Kidney (tissue), 14 donors: ENCODE measurements around the gene LY6G6F. TPM values are rescaled to one million over a fixed set of nuclear protein-coding genes. Genes with fewer than 3 reads are reported as not detected.

Source experiments
- DNase-seq, 5 donors: peaks; one replicate each; pipeline ENCODE4 v3.0.0-alpha.2; 2013 to 2020
- FAIRE-seq: peaks from 2 replicates; lab custom pipeline; 2012; peaks lifted over from hg19 to GRCh38; lab: Jason Lieb, UNC
- H3K27ac ChIP-seq, 2 donors: one replicate each; pipeline ENCODE4 v1.7.0; 2013; ENCODE audit warnings: low read depth in 2 of 2, low read length in 2 of 2, inconsistent platforms in 1 of 2
- H3K27me3 ChIP-seq: one replicate; pipeline ENCODE4 v1.7.1; 2013; ENCODE audit warnings: low read length, inconsistent platforms; ENCODE audit not compliant: control insufficient read depth, insufficient read depth
- H3K36me3 ChIP-seq, 3 donors: one replicate each; pipeline versions ENCODE4 v1.7.0 to v1.7.1; 2013; ENCODE audit warnings: low read length in 3 of 3, control low read depth in 1 of 3, inconsistent platforms in 1 of 3; ENCODE audit not compliant: insufficient read depth in 3 of 3, control insufficient read depth in 2 of 3
- H3K4me1 ChIP-seq, 3 donors: one replicate each; pipeline versions ENCODE4 v1.7.0 to v1.7.1; 2013; ENCODE audit warnings: low read length in 3 of 3, inconsistent platforms in 1 of 3, low read depth in 1 of 3; ENCODE audit not compliant: control insufficient read depth in 2 of 3, insufficient read depth in 2 of 3
- H3K4me3 ChIP-seq, 3 donors: one replicate each; pipeline versions ENCODE4 v1.7.0 to v1.8.1; 2013; ENCODE audit warnings: low read length in 3 of 3, control low read depth in 1 of 3, inconsistent platforms in 1 of 3
- H3K9ac ChIP-seq, 3 donors: one replicate each; pipeline versions ENCODE4 v1.7.0 to v1.7.1; 2013; ENCODE audit warnings: low read length in 3 of 3, control low read depth in 1 of 3, inconsistent platforms in 1 of 3
- H3K9me3 ChIP-seq, 3 donors: one replicate each; pipeline versions ENCODE4 v1.7.0 to v1.7.1; 2013; ENCODE audit warnings: low read length in 3 of 3, control low read depth in 1 of 3, inconsistent platforms in 1 of 3; ENCODE audit not compliant: control insufficient read depth in 2 of 3, insufficient read depth in 1 of 3
- intact Hi-C: fragments of 100-400 bp; cut with DNase I; formaldehyde crosslinking; loops from one replicate; pipeline ENCODE4 v1.11.1; 2022
- polyA plus RNA-seq: library from polyadenylated mRNA; stranded (reverse); fragments of 350-450 nt; fragmentation: Illumina TruSeq; extraction: RNeasy Lipid Tissue Mini Kit (QIAGEN cat#74804); gene quantifications from one replicate; pipeline ENCODE4 v1.2.3, GENCODE V29; 2014; ENCODE audit warnings: low read depth, low replicate concordance; ENCODE audit not compliant: insufficient read depth
- total RNA-seq: library from RNA; stranded (reverse); fragmentation: NEBNext Ultra II Directional; extraction: Animal tissue kit (Norgen Biotek cat#: 25700); gene quantifications from one replicate; pipeline ENCODE4 v1.2.1, GENCODE V29; 2021
- TF ChIP-seq, protein P1 (sequence below): IDR thresholded peaks from 3 replicates; pipeline ENCODE4 v1.5.1; 2012; ENCODE audit warnings: mild to moderate bottlenecking, moderate library complexity, borderline replicate concordance; ENCODE audit not compliant: insufficient read depth; ENCODE audit errors: extremely low read depth
- donor health status: control.
- donor health status: control.
- donor health status: control.
- donor health status: control.
- donor health status: control.
- donor health status: DM: yes; HTN: yes; CAD: no.
- donor health status: Normal renal cell carcinoma (clear cell type).

LY6G6F gene
- total and polyA plus RNA-seq, 2 donors from 2014 or later, result not detected

DNA sequence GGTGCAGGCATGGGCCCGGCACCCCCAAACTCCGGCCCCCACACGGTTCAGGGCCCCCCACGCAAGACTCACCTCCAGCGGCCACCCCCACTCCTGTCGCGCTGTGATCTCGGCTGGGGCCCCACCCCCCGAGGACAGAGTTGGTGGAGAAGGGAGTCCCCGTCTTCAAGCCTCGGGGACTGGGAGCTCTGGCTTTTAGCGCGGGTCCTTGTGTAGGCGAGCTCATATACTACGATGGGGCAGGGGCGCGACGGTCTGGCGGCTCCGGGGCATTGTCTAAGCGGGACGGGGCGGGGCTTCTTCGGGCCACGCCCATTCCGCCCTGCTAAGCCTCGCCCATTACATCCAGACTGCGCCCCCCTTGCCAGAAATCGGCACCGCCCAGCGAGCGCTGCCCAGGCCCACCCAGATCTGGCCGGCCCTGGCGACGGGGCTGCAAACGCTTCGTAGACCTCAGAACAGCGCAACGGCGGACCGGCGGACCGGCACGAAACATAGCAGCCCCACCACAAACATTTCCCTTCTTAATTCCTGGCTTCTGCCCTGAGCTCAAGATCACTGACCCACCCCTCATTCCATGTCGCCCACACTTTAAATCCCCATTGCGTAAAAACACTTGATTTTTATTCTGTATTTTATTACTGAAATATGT is 23.4 kb downstream of the LY6G6F start:
- intact Hi-C loops, result no loop called here
- H3K27ac ChIP-seq, result peak overlapping the region; percentile 99
- H3K27me3 ChIP-seq, result no peaks in the 10 kb centered on the region
- H3K36me3 ChIP-seq, result peaks cover 7 to 52% (median 26%) of the 10 kb centered on the region in 3 donors
- TF ChIP-seq, protein P1, sequence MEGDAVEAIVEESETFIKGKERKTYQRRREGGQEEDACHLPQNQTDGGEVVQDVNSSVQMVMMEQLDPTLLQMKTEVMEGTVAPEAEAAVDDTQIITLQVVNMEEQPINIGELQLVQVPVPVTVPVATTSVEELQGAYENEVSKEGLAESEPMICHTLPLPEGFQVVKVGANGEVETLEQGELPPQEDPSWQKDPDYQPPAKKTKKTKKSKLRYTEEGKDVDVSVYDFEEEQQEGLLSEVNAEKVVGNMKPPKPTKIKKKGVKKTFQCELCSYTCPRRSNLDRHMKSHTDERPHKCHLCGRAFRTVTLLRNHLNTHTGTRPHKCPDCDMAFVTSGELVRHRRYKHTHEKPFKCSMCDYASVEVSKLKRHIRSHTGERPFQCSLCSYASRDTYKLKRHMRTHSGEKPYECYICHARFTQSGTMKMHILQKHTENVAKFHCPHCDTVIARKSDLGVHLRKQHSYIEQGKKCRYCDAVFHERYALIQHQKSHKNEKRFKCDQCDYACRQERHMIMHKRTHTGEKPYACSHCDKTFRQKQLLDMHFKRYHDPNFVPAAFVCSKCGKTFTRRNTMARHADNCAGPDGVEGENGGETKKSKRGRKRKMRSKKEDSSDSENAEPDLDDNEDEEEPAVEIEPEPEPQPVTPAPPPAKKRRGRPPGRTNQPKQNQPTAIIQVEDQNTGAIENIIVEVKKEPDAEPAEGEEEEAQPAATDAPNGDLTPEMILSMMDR, result no peak
- H3K9ac ChIP-seq, result peak overlapping the region; percentile 42 to 98 (median 92)
- no peaks in the 10 kb centered on the region for H3K9me3 ChIP-seq
- H3K4me3 ChIP-seq, result peak overlapping the region; percentile 94 to 98 (median 95)
- DNase-seq (peak; percentile 95 to 98 (median 97)), FAIRE-seq (no peak)
- H3K4me1 ChIP-seq, result peaks cover 0 to 19% (median 0%) of the 10 kb centered on the region in 3 donors

- H3K4me1 ChIP-seq, result peaks cover 0 to 19% (median 0%) of the 10 kb centered on the region in 3 donors
- intact Hi-C loops, result no loop called here
- peak overlapping the region in 1 of 3 donors; percentile 2 for H3K9ac ChIP-seq
- DNase-seq, result peak in 1 of 5 donors; percentile 55
- no peaks in the 10 kb centered on the region for H3K9me3 ChIP-seq
- peak overlapping the region; percentile 99 for H3K27ac ChIP-seq
- H3K4me3 ChIP-seq, result peak overlapping the region in 1 of 3 donors; percentile 37
- H3K27me3 ChIP-seq, result no peaks in the 10 kb centered on the region
- no peak for FAIRE-seq
- H3K36me3 ChIP-seq, result peaks cover 7 to 52% (median 26%) of the 10 kb centered on the region in 3 donors
- TF ChIP-seq, protein P1, result no peak
These were observed 24.0 kb downstream of the LY6G6F start for GRCh38 chr6:31730631-31731086.

DNA sequence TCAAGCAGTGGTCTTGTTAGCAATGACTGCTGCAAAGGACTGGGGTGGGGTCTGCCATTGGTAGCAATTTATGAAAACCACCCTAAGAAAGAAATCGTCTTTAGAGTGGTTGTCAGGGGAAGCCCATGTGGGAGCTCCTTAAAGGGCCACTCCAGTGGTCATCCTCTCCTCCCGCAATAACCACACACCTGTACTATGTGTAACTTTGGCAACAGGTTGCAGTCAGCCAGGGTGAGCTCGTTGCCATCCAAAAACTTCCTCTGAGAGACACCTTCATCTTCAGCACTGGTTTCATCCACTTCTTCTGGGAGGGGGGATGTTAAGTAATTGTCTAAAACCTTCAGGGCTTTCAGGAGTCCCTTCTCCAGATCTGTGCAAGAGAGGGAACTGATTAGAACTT is 25.4 kb downstream of the LY6G6F start:
- no peaks in the 10 kb centered on the region for H3K9me3 ChIP-seq
- H3K36me3 ChIP-seq, result peaks cover 2 to 39% (median 20%) of the 10 kb centered on the region in 3 donors
- no peaks in the 10 kb centered on the region for H3K27me3 ChIP-seq
- FAIRE-seq (no peak), DNase-seq (peak in 1 of 5 donors; percentile 3)
- no peak overlapping the region for H3K9ac ChIP-seq
- peaks cover 0 to 24% (median 7%) of the 10 kb centered on the region in 3 donors for H3K4me1 ChIP-seq
- H3K27ac ChIP-seq, result no peak overlapping the region
- intact Hi-C loops, result no loop called here
- TF ChIP-seq, protein P1, result no peak
- H3K4me3 ChIP-seq, result no peak overlapping the region
